GM19239 (cell line): Measurements from ENCODE around the gene TPD52L2.
A peak's percentile ranks its signal among the peaks of the same experiment; 100 is the strongest.
"Not testable (repeated sequence)": the region's sequence is repeated elsewhere in the genome, so short reads cannot be mapped to it uniquely, and the experiment has no call there.

Experiments used
- DNase-seq: peaks from one replicate; pipeline ENCODE4 v3.0.0; 2011; ENCODE audit warnings: low spot score; ENCODE audit not compliant: insufficient read length
- FAIRE-seq: peaks from 2 replicates; lab custom pipeline; 2011; peaks lifted over from hg19 to GRCh38; lab: Jason Lieb, UNC

TPD52L2 gene

GRCh38 chr20:63834491-63834880, 30.6 kb upstream of the TPD52L2 start:
- FAIRE-seq = no peak
- no peak for DNase-seq

- no peak for DNase-seq
- FAIRE-seq = no peak
Observed at GRCh38 chr20:63835021-63835858, 29.8 kb upstream of the TPD52L2 start.

GRCh38 chr20:63836458-63837344, 28.4 kb upstream of the TPD52L2 start:
- FAIRE-seq = no peak

GRCh38 chr20:63837479-63837878, 27.6 kb upstream of the TPD52L2 start:
- no peak for DNase-seq
- FAIRE-seq = no peak

More at GRCh38 chr20:63836458-63837344, 28.4 kb upstream of the TPD52L2 start:
- DNase-seq = no peak

GRCh38 chr20:63839620-63840019, 25.4 kb upstream of the TPD52L2 start:
- no peak for FAIRE-seq
- no peak for DNase-seq

- FAIRE-seq (no peak), DNase-seq (no peak)
Observed at GRCh38 chr20:63840405-63840828, 24.7 kb upstream of the TPD52L2 start.

- no peak for FAIRE-seq
- DNase-seq = no peak
Observed at GRCh38 chr20:63842258-63842657, 22.8 kb upstream of the TPD52L2 start.

GRCh38 chr20:63843222-63843621, 21.8 kb upstream of the TPD52L2 start:
- DNase-seq (no peak), FAIRE-seq (no peak)

- DNase-seq = no peak
- FAIRE-seq = no peak
Observed at GRCh38 chr20:63843778-63844177, 21.3 kb upstream of the TPD52L2 start.

- DNase-seq (no peak), FAIRE-seq (no peak)
Observed at GRCh38 chr20:63844511-63844991, 20.5 kb upstream of the TPD52L2 start.

- DNase-seq = no peak
- FAIRE-seq = no peak
Observed at GRCh38 chr20:63846128-63846771, 18.8 kb upstream of the TPD52L2 start.

- DNase-seq (no peak), FAIRE-seq (no peak)
Observed at GRCh38 chr20:63846888-63847236, 18.2 kb upstream of the TPD52L2 start.

- no peak for FAIRE-seq
- DNase-seq = no peak
Observed at GRCh38 chr20:63847237-63848002, 17.6 kb upstream of the TPD52L2 start.

- DNase-seq = no peak
- no peak for FAIRE-seq
Observed at GRCh38 chr20:63848003-63848911, 16.8 kb upstream of the TPD52L2 start.

- FAIRE-seq (peak; percentile 90), DNase-seq (peak; percentile 98)
Observed at GRCh38 chr20:63850689-63851547, 14.2 kb upstream of the TPD52L2 start.

GRCh38 chr20:63851548-63851943, 13.5 kb upstream of the TPD52L2 start:
- DNase-seq, FAIRE-seq: not testable (repeated sequence)

- FAIRE-seq, DNase-seq: not testable (repeated sequence)
Observed at GRCh38 chr20:63853733-63854068, 11.4 kb upstream of the TPD52L2 start.
